Upper lobe of right lung (tissue), 1 donor: ENCODE results near the gene DUSP7. TPM values are rescaled to one million over a fixed set of nuclear protein-coding genes. Genes with fewer than 3 reads are reported as not detected.

Experiments used
- ATAC-seq: fragments of 200-7000 bp; cut with Tn5 transposase; one replicate; pipeline ENCODE4 v1.9.1; 2020; ENCODE audit warnings: mild to moderate bottlenecking, moderate library complexity
- DNase-seq: peaks from one replicate; pipeline ENCODE4 v3.0.0-alpha.2; 2020
- H3K27ac ChIP-seq: fragments of 200-600 bp; one replicate; pipeline ENCODE4 v1.8.0; 2022
- H3K27me3 ChIP-seq: fragments of 200-600 bp; one replicate; pipeline ENCODE4 v1.8.0; 2022; ENCODE audit warnings: mild to moderate bottlenecking
- H3K36me3 ChIP-seq: fragments of 200-600 bp; one replicate; pipeline ENCODE4 v1.8.0; 2022
- H3K4me1 ChIP-seq: fragments of 200-600 bp; one replicate; pipeline ENCODE4 v1.8.0; 2022
- H3K4me3 ChIP-seq: fragments of 200-600 bp; one replicate; pipeline ENCODE4 v1.8.0; 2022; ENCODE audit warnings: mild to moderate bottlenecking
- H3K9me3 ChIP-seq: fragments of 200-600 bp; one replicate; pipeline ENCODE4 v1.8.0; 2022
- CTCF ChIP-seq: fragments of 200-600 bp; IDR thresholded peaks from one replicate; pipeline ENCODE4 v1.8.0; 2022; ENCODE audit warnings: antibody characterized with exemption
- intact Hi-C: fragments of 100-400 bp; cut with DNase I; formaldehyde crosslinking; loops from one replicate; pipeline ENCODE4 v1.11.0; 2022
- long read RNA-seq: library from polyadenylated mRNA; unstranded; transcript quantifications from one replicate; pipeline ENCODE4 v2.0.0, GENCODE V29; 2021
- total RNA-seq: library from RNA; stranded (reverse); fragmentation: NEBNext Ultra II Directional; extraction: Animal tissue kit (Norgen Biotek cat#: 25700); gene quantifications from one replicate; pipeline ENCODE4 v1.2.1, GENCODE V29; 2021
- donor health status: DM: no; HTN: yes; CAD: no; lungs with severe emphysema.

The DUSP7 gene
- 40.7 TPM for total RNA-seq
- long read RNA-seq, transcript DUSP7-202 (3 exons, 3,340 nt) = major isoform, 23 of 73 reads
- long read RNA-seq, partial matches to known transcripts = 49 of 73 reads
- long read RNA-seq, other reads (novel, unspliced or antisense) = 1 of 73 reads

DNA sequence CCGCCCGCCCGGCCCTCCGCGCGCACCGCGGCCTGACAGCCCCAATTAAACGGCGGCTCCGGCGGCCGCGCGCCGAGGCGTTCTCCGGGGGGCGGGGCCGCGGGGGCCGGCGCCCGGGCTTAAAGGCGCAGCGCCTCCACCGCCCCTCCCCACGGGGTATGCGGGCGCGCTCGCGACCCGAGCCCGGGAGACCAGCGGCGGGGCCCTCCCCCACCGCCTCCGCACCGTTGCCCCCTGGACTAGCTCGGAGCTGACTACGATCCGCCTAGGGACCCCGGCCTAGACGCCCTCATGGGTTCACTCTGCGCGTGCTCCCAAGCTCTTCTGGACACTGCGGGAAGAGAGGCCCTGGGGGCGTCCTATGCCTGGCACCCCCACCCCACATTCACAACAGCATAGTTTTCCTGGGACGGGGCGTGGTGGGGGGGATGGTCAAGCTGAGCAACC, at the start of gene DUSP7:
Gene DUSP7, minus strand, starts transcription at position 51 of the 447 bp plus-strand sequence. CDS start 205 bp downstream, outside the sequence.
- no peak for TF ChIP-seq CTCF
- peak; percentile 88 for DNase-seq
- intact Hi-C loops = loop anchor here (10.0 kb wide), 1 partner anchor 88 kb away; no protein-coding TSS in a partner anchor

DNA sequence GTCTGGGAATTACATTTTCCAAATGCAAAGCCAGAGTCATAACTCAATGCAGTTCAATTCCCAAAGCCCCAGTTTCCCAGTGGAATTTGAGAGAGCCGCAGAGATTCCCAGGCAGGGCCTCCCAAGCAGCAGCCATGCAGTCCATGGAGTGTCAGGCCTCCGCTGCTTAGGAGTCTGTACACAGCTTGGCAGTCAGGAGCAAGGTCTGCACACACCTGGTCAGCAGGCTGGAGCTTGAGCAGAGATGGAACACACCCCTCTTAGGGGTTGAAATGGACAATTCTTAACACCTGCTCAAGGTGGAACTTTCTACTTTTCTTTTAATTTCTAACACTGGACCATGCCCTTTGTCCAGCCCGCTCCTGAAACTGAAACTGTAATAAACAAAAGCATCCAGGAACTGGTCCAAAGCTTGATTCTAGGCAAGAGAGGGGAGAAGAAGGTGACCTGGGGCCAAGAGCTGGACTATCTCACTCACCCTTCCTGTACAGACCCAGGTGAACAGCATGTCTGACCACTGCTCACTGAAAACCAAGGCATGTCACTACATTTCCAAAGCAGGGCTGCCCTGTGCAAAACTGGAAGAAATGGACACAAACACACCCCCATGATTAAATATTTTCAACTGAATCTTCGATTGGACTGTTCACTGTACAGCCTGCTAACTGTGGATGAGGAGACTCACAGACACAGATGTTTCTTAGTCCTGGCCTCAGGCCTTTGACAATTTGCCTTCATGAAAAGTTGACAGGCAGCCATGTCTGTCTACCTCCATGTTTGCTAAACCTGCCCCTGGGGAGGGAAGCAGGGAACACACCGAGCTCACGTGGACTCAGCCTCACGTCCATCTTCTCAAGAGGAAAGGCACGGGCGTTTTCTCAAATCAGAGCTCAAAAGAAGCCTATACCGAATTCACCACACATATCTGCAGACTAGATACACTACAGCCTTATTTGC, 48.6 kb upstream of the DUSP7 start:
- intact Hi-C loops = no loop called here
- peaks cover 7% of the 10 kb centered on the region for H3K9me3 ChIP-seq
- H3K4me1 ChIP-seq = no peaks in the 10 kb centered on the region
- DNase-seq (no peak), ATAC-seq (no peak)
- no peaks in the 10 kb centered on the region for H3K36me3 ChIP-seq
- H3K4me3 ChIP-seq = no peak overlapping the region
- no peak overlapping the region for H3K27ac ChIP-seq
- H3K27me3 ChIP-seq = no peaks in the 10 kb centered on the region
- no peak for TF ChIP-seq CTCF

More for the DNA sequence above, at the start of gene DUSP7:
- Histone ChIP-seq H3K27me3 (no peaks in the 10 kb centered on the region), H3K4me1 (peaks cover 34% of the 10 kb centered on the region), H3K9me3 (no peaks in the 10 kb centered on the region), H3K27ac (peak within 1 kb of the TSS; percentile 90), H3K36me3 (peaks cover 14% of the 10 kb centered on the region), H3K4me3 (peak within 1 kb of the TSS; percentile 91)
- ATAC-seq = peak; percentile 57

DNA sequence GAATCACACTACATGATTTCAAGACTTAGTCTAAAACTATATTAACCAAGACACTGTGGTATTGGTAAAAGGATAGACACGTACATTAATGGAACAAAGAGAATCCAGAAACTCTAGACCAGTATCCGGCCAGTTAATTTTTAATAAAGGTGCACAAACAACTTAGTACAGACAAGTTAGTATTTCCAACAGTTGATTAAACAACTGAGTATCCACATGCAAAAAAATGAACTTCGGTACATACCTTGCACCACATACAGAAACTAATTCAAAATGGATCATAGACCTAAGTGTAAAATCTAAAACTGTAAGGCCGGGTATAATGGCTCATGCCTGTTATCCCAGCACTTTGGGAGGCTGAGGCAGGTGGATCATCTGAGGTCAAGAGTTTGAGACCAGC, 46.6 kb upstream of the DUSP7 start:
- ATAC-seq (no peak), DNase-seq (no peak)
- no peak overlapping the region for H3K27ac ChIP-seq
- no peaks in the 10 kb centered on the region for H3K36me3 ChIP-seq
- no peaks in the 10 kb centered on the region for H3K27me3 ChIP-seq
- intact Hi-C loops = no loop called here
- no peak overlapping the region for H3K4me3 ChIP-seq
- no peak for TF ChIP-seq CTCF
- peaks cover 3% of the 10 kb centered on the region for H3K4me1 ChIP-seq
- H3K9me3 ChIP-seq = peaks cover 7% of the 10 kb centered on the region

- Histone ChIP-seq H3K4me1 (peaks cover 3% of the 10 kb centered on the region), H3K27me3 (no peaks in the 10 kb centered on the region), H3K36me3 (no peaks in the 10 kb centered on the region), H3K9me3 (peaks cover 7% of the 10 kb centered on the region), H3K4me3 (no peak overlapping the region), H3K27ac (peak overlapping the region; percentile 47)
- intact Hi-C loops = no loop called here
- TF ChIP-seq CTCF = no peak
- DNase-seq (peak; percentile 81), ATAC-seq (peak; percentile 94)
Measured at GRCh38 chr3:52099001-52099401, 42.6 kb upstream of the DUSP7 start.

DNA sequence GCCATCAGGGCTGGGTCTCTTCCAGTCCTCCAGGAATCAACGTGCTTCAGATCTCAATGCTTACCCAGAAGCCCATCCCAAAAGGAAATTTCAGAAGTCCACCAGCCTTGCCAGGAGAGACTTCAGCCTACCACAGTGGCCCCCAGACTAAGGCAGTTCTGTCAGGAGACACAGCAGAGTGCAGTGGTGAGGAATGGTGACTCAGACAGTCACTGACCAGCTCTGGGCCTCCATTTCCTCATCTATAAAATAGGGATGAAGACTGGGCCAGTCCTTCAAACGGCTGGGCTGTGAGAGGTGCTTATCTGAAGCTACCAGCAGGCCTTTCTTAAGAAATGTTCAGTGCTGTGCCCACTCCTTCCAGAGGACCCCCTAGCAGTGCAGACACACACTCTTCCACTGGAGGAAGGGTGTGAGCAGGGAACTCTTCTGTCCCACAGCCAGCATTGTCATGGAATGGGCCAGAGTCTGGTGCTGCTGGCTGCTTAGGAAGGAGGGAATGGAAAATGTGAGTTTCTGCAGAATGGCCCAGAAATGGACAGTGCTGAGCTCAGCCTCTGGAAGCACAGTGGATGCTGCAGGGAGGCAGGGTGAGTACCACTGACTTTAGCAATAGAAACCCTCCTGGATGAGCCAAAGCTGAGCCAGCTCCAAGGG, 41.6 kb upstream of the DUSP7 start:
- ATAC-seq (no peak), DNase-seq (peak; percentile 30)
- peaks cover 7% of the 10 kb centered on the region for H3K9me3 ChIP-seq
- intact Hi-C loops = no loop called here
- H3K4me3 ChIP-seq = no peak overlapping the region
- no peak for TF ChIP-seq CTCF
- no peaks in the 10 kb centered on the region for H3K27me3 ChIP-seq
- H3K4me1 ChIP-seq = peaks cover 3% of the 10 kb centered on the region
- peak overlapping the region; percentile 30 for H3K27ac ChIP-seq
- no peaks in the 10 kb centered on the region for H3K36me3 ChIP-seq
